DMS114 treated with DMSO at 0.1 percent for 48 hours (cell line): ENCODE measurements around the gene ALS2CL.
"Not testable (repeated sequence)": the region's sequence is repeated elsewhere in the genome, so short reads cannot be mapped to it uniquely, and the experiment has no call there.

ENCODE experiments used
- DNase-seq: peaks from one replicate; lab custom pipeline; 2025; ENCODE audit not compliant: unreplicated experiment; lab: John Stamatoyannopoulos, UW

The ALS2CL gene, protein sequence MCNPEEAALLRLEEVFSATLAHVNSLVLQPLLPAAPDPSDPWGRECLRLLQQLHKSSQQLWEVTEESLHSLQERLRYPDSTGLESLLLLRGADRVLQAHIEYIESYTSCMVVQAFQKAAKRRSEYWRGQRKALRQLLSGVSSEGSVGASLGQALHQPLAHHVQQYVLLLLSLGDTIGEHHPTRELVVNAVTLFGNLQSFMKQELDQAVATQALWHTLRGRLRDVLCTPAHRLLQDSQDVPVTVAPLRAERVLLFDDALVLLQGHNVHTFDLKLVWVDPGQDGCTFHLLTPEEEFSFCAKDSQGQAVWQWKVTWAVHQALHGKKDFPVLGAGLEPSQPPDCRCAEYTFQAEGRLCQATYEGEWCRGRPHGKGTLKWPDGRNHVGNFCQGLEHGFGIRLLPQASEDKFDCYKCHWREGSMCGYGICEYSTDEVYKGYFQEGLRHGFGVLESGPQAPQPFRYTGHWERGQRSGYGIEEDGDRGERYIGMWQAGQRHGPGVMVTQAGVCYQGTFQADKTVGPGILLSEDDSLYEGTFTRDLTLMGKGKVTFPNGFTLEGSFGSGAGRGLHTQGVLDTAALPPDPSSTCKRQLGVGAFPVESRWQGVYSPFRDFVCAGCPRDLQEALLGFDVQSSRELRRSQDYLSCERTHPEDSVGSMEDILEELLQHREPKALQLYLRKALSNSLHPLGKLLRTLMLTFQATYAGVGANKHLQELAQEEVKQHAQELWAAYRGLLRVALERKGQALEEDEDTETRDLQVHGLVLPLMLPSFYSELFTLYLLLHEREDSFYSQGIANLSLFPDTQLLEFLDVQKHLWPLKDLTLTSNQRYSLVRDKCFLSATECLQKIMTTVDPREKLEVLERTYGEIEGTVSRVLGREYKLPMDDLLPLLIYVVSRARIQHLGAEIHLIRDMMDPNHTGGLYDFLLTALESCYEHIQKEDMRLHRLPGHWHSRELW

GRCh38 chr3:46693038-46693891, at the start of gene ALS2CL:
TSS of gene ALS2CL (minus strand) at chr3:46693679. CDS start at chr3:46689440, 4,239 bp downstream.
- DNase-seq: peak; percentile 12

- DNase-seq: no peak
Observed at GRCh38 chr3:46742992-46743585, 49.6 kb upstream of the ALS2CL start.

DNA sequence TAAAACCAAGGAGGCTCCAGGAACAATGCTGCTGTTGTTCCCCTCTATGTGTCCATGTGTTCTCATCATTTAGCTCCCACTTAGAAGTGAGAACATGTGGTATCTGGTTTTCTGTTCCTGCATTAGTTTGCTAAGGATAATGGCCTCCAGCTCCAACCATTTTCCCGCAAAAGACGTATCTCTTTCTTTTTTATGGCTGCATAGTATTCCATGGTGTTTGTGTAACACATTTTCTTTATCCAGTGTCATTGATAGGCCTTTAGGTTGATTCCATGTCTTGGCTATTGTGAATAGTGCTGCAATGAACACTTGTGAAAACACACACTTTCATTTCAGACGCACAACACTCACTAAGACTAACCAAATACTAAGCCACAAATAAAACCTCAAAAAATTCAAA, 46.1 kb upstream of the ALS2CL start:
- DNase-seq: not testable (repeated sequence)

- no peak for DNase-seq
Observed at GRCh38 chr3:46737329-46737731, 43.9 kb upstream of the ALS2CL start.

DNA sequence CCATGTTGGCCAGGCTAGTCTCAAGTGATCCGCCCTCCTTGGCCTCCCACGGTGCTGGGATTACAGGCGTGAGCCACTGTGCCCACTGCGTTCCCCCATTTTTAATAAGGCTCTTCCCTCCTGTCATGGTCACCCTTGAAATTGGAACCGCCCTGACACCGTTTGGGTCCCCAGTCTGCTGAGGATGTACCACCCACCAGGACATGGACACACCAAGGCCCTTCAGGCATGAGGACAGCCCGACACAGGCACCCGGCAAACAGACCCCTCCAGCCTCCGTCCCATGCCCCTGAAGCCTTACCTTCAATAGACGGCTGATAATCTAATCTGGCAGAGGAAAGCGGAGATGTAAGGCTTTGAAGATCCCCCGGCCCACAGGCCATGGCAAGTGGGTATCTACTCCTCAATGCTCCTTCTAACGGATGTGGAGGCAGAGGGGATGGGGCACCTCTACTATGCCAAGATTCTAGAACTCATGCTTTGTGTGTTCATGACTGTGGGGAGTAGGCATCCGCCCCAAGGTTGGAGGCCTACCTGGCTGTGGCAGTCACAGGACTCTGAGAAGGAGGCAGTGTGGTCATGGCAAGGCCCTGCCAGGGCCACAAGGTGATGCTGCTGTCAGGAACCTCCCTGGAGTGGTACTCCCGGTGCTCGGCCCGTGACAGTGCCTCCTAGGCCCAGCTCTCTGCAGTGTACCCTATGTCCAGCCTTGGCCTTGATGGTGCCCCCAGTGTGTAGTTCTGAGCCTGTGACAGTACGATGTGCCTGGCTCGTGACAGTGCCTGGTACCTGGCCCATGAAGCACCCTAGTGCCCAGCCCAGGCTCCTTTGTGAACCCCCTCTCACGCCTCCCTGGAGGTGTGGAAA, 42.8 kb upstream of the ALS2CL start:
- no peak for DNase-seq

DNA sequence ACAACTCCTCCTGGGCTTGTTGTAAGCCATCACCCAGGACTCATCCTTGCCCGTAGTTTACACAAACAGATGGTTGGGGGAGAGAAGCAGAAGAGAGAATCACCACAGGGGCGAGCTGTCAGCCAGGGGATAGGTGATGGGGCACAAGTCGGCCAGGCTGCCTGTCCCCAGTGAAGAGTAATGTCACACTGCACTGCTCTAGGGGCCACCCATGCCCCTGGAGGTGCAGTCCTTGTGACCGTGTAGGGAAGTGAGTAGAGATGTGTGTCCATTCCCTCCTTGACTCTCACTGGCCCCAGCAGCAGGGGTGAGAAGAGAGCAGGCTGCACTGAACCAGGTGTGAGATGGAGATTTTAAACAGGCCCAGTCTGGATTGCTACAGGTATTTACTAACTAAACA, 41.3 kb upstream of the ALS2CL start:
- DNase-seq: no peak

- DNase-seq: no peak
Observed at GRCh38 chr3:46733026-46733800, 39.7 kb upstream of the ALS2CL start.

- DNase-seq: no peak
Observed at GRCh38 chr3:46731795-46732194, 38.3 kb upstream of the ALS2CL start.

GRCh38 chr3:46730819-46731218, 37.3 kb upstream of the ALS2CL start:
- no peak for DNase-seq

DNA sequence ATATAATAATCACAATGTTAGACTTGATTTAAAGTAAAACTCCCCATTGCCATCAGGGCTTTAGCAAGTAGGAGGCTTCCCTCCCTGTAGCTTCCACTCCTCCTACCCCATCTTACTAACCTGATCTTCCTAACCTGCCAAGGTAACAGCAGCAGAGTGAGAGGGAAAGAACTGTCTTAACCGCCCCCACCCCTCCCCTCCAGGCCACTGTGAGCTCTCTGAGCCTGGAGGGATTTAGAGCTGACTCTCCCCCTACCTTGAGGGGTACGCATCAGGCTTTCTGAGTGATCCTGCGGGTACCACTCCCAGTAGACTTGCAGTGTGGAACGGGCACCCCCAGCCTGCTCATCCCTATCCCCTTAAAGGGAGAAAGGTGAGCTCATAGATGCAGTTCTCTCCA, 35.6 kb upstream of the ALS2CL start:
- DNase-seq: no peak

- DNase-seq: no peak
Observed at GRCh38 chr3:46725621-46726314, 32.3 kb upstream of the ALS2CL start.

DNA sequence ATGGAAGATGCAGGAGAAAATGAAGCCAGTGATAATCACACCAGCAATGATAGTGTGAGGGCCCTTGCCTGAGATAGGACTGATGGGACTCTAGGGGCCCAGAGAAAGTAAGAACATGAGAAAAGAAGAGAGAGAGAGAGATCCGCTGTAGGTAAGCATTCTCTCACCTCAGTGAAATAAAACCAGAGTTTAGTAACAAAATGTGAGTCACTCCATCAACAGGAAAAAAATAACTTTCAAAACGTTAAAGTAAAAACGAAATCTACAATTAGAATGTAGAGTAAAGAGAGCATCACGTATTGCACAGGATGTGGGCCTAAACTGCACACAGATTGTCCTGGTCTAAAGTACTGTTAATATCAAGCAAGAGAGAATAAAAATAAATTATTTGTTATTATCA, 30.9 kb upstream of the ALS2CL start:
- no peak for DNase-seq

- no peak for DNase-seq
Observed at GRCh38 chr3:46722443-46722842, 29.0 kb upstream of the ALS2CL start.

- DNase-seq: no peak
Observed at GRCh38 chr3:46721009-46721408, 27.5 kb upstream of the ALS2CL start.

GRCh38 chr3:46719735-46720271, 26.3 kb upstream of the ALS2CL start:
- no peak for DNase-seq

DNA sequence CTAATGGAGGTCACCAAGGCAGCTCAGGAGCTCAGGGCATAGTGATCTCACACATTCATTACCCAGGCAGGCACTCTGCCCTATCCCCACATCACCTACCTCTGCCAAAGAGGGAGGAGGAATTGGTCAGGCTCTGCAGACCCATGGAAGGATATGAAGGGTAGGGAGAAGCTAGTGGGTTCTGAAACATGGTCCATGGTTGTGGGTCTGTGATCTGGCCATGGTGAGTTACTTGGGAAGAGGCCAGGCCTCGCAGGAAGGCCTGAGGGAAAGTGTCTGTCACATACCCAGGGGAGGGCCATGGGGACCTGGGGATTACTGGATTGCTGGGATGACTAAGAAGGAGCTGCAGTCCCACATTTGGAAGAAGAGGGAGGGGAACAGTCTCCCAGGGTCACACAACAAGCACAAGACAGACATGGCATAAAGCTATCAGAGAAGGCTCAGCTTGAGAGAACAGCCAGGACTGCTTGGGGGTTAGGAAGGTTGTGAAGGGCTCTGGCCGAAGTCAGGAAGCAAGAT, 25.6 kb upstream of the ALS2CL start:
- DNase-seq: no peak

GRCh38 chr3:46717447-46718231, 24.2 kb upstream of the ALS2CL start, which contains the start of gene PRSS50:
TSS of gene PRSS50 (minus strand) at chr3:46717869. CDS start at chr3:46717824, 45 bp downstream.
- no peak for DNase-seq
